Thymus (tissue), 11 donors: Measurements from ENCODE around the gene KRTAP5-4. TPM values are rescaled to one million over a fixed set of nuclear protein-coding genes. Genes with fewer than 3 reads are reported as not detected.
A peak's percentile ranks its signal among the peaks of the same experiment; 100 is the strongest.
"Not testable (repeated sequence)": the region's sequence is repeated elsewhere in the genome, so short reads cannot be mapped to it uniquely, and the experiment has no call there.

Experiments
- DNase-seq, 9 donors: peaks; one replicate each; pipeline ENCODE4 v3.0.0-alpha.2; 2013; ENCODE audit warnings: low spot score in 9 of 9, low read depth in 6 of 9, missing footprints in 1 of 9
- H3K27ac ChIP-seq, 2 donors: one replicate each; pipeline ENCODE4 v1.5.1; 2013; ENCODE audit warnings: control low read depth in 1 of 2, low read depth in 1 of 2, low read length in 1 of 2, mild to moderate bottlenecking in 1 of 2, moderate library complexity in 1 of 2
- H3K27me3 ChIP-seq, 2 donors: one replicate each; pipeline ENCODE4 v1.5.1; 2013; ENCODE audit warnings: low read length in 1 of 2; ENCODE audit not compliant: control insufficient read depth in 2 of 2, insufficient read depth in 1 of 2
- H3K36me3 ChIP-seq, 2 donors: one replicate each; pipeline ENCODE4 v1.5.1; 2013; ENCODE audit warnings: low read length in 1 of 2, mild to moderate bottlenecking in 1 of 2, moderate library complexity in 1 of 2; ENCODE audit not compliant: control insufficient read depth in 2 of 2, insufficient read depth in 2 of 2
- H3K4me1 ChIP-seq, 2 donors: one replicate each; pipeline ENCODE4 v1.5.1; 2013; ENCODE audit warnings: low read length in 2 of 2; ENCODE audit not compliant: control insufficient read depth in 2 of 2, insufficient read depth in 2 of 2
- H3K4me3 ChIP-seq, 2 donors: one replicate each; pipeline ENCODE4 v1.5.1; 2013; ENCODE audit warnings: low read length in 2 of 2, control low read depth in 1 of 2, mild to moderate bottlenecking in 1 of 2
- H3K9me3 ChIP-seq, 2 donors: one replicate each; pipeline ENCODE4 v1.5.1; 2013; ENCODE audit warnings: low read length in 1 of 2, mild to moderate bottlenecking in 1 of 2; ENCODE audit not compliant: control insufficient read depth in 2 of 2, insufficient read depth in 1 of 2
- WGBS: extraction: QIAGEN DNeasy Blood & Tissue Kit; methylation state at CpG from one replicate; pipeline ENCODE4 v1.1.7; 2013; 5-methylcytosine and 5-hydroxymethylcytosine counted together
- polyA plus RNA-seq: library from polyadenylated mRNA; stranded (reverse); fragments of 200-250 nt; gene quantifications from one replicate; pipeline ENCODE4 v1.2.3, GENCODE V29; 2013
- total RNA-seq: library from RNA; stranded (reverse); fragments of 120-200 nt; gene quantifications from one replicate; pipeline ENCODE4 v1.2.4, GENCODE V29; 2013
- donor health status: healthy.

Gene KRTAP5-4
- total and polyA plus RNA-seq, 2 donors: not detected

DNA sequence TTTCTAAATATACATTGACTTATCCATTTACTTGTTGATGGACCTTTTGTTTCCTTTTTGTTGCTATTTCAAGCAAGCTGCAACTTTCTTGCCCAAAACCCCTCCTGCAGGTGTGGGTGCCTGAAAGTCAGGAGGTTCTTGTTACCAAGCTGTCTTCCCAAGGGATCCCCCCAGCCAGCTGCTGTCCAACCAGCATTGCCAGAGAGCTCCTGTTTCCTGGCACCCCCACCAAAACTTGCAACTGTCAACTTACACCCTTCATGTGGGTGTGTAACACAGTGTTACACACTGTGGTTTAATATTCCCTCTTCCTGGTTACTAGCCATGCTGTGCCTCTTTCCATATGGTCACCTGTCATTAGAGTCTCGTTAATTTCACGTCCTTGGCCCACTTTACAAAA lies 35.2 kb downstream of the KRTAP5-4 start:
- Histone ChIP-seq H3K36me3 (no peaks in the 10 kb centered on the region), H3K4me3 (no peak overlapping the region), H3K27me3 (peaks cover 0 to 11% of the 10 kb centered on the region in 2 donors), H3K9me3 (peaks cover 0 to 2% of the 10 kb centered on the region in 2 donors), H3K4me1 (no peaks in the 10 kb centered on the region), H3K27ac (no peak overlapping the region)
- DNase-seq: no peak
- 81% methylated on average over 2 of the region's 2 CpGs for WGBS

DNA sequence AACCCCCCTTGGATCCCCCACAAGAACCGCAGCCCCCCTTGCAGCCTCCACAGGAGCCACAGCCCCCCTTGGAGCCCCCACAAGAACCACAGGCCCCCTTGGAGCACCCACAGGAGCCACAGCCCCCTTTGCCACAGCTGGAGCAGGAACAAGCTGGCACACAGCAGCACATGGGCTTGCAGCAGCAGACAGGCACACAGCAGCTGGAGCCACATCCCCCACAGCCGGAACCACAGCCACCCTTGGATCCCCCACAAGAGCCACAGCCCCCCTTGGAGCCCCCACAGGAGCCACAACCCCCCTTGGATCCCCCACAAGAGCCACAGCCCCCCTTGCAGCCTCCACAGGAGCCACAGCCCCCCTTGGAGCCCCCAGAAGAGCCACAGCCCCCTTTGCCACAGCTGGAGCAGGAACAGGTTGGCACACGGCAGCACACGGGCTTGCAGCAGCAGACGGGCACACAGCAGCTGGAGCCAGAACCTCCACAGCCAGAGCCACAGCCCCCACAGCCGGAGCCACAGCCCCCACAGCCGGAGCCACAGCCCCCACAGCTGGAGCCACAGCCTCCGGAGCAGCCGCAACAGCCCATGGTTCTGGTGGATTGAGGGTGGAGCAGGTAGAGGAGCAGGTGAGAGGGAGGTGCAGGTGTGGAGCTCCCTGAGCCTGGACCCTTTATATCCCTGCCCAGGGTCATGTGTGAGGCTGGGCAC lies 37.1 kb downstream of the KRTAP5-4 start, which contains the start of gene KRTAP5-1:
TSS of gene KRTAP5-1 (minus strand) at position 623 of the 710 bp plus-strand sequence. CDS start at position 589, 34 bp downstream.
- not testable (repeated sequence) for H3K4me1 ChIP-seq, H3K36me3 ChIP-seq, H3K27me3 ChIP-seq, H3K4me3 ChIP-seq, DNase-seq, H3K9me3 ChIP-seq, H3K27ac ChIP-seq
- WGBS: 13% methylated on average over 9 of the region's 9 CpGs

DNA sequence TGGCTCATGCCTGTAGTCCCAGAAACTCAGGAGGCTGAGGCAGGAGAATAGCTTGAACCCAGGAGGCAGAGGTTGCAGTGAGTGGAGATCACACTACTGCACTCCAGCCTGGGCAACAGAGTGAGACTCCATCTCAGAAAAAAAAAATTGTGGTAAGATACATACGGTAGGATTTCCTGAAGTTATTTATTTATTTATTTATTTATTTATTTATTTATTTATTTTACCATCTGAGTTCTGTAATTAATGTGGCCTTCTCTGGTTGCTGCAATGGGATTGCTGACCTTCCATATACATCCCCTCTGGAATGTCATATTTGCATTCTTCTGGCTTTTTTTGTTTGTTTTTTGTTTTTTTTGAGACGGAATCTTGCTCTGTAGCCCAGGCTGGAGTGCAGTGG lies 39.0 kb downstream of the KRTAP5-4 start:
- WGBS: 68% methylated on average over 2 of the region's 2 CpGs
- not testable (repeated sequence) for H3K27me3 ChIP-seq, H3K4me1 ChIP-seq, H3K27ac ChIP-seq, DNase-seq, H3K36me3 ChIP-seq, H3K4me3 ChIP-seq
- H3K9me3 ChIP-seq: peaks cover 2 to 13% of the 10 kb centered on the region in 2 donors

DNA sequence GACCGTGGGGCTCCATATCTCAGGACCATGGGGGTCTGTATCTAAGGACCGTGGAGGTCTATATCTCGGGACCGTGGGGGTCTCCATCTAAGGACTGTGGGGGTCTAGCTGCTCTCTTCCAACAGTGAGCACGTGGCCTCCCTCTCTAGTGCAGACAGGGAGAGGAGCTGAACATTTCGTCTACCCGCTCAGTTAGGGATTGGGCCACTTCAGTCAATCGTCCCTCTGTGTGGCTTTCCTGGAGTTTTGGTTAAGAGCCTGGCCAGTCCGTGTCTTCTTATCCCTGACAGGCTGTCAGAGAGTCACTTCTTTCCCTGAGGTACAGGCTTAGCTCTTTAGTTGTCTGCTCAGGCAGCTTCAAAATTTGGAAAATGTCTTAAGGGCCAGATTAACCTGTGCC lies 40.0 kb downstream of the KRTAP5-4 start:
- Histone ChIP-seq H3K4me1 (no peaks in the 10 kb centered on the region), H3K27me3 (peaks cover 0 to 7% of the 10 kb centered on the region in 2 donors), H3K36me3 (no peaks in the 10 kb centered on the region), H3K9me3 (peaks cover 2 to 13% of the 10 kb centered on the region in 2 donors), H3K27ac (no peak overlapping the region), H3K4me3 (no peak overlapping the region)
- 89% methylated on average over 9 of the region's 9 CpGs for WGBS
- DNase-seq: no peak

DNA sequence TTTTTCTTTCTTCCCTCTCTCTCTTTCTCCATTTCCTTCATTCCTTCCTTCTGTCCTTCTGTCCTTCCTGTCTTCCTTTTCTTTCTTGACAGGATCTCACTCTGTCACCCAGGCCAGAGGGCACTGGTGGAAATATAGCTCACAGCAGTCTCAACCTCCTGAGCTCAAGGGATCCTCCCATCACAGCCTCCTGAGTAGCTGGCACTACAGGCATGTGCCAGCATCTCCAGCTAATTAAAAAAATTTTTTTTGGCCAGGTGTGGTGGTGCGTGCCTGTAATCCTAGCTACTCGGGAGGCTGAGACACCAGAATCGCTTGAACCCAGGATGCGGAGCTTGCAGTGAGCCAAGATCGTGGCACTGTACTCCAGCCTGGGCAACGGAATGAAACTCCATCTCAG lies 45.1 kb downstream of the KRTAP5-4 start:
- WGBS: 81% methylated on average over 6 of the region's 6 CpGs

DNA sequence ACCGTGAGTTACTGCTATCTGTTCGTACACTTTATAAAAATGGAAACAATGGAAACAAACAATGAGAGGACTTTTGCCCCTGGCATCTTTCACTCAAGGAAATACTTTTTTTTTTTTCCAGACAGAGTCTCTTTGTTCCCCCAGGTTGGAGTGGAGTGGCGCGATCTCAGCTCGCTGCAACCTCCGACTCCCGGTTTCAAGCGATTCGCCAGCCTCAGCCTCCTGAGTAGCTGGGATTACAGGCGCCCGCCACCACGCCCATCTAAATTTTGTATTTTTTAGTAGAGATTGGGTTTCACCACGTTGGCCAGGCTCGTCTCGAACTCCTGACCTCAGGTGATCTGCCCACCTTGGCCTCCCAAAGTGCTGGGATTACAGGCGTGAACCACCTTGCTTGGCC lies 46.2 kb downstream of the KRTAP5-4 start:
- not testable (repeated sequence) for H3K36me3 ChIP-seq, H3K4me1 ChIP-seq, DNase-seq, H3K4me3 ChIP-seq, H3K27ac ChIP-seq
- WGBS: 86% methylated on average over 16 of the region's 16 CpGs
- Histone ChIP-seq H3K9me3 (peaks cover 0 to 15% of the 10 kb centered on the region in 2 donors), H3K27me3 (peaks cover 40 to 47% of the 10 kb centered on the region in 2 donors)

More for the DNA sequence above, 45.1 kb downstream of the KRTAP5-4 start:
- peaks cover 30 to 40% of the 10 kb centered on the region in 2 donors for H3K27me3 ChIP-seq
- H3K4me3 ChIP-seq: no peak overlapping the region
- peaks cover 0 to 7% of the 10 kb centered on the region in 2 donors for H3K4me1 ChIP-seq
- no peak overlapping the region for H3K27ac ChIP-seq
- no peak for DNase-seq
- peaks cover 0 to 18% of the 10 kb centered on the region in 2 donors for H3K9me3 ChIP-seq
- no peaks in the 10 kb centered on the region for H3K36me3 ChIP-seq

DNA sequence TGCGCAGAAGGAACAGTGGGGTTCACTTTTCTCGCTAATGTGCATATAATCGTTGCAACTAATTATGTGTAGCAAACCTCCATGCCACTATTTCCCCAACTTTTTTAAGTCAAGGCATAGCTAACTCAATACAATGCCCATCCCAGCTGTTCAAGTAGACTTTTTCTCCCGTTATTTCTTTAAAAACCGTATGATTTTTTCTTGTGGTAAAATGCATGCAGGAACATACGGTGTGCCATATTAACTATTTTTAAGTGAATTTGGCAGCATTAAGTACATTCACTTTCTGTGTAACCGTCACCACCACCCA lies 47.0 kb downstream of the KRTAP5-4 start:
- peaks cover 49 to 56% of the 10 kb centered on the region in 2 donors for H3K27me3 ChIP-seq
- no peak overlapping the region for H3K27ac ChIP-seq
- no peak overlapping the region for H3K4me3 ChIP-seq
- H3K4me1 ChIP-seq: peaks cover 7 to 13% of the 10 kb centered on the region in 2 donors
- H3K9me3 ChIP-seq: peaks cover 0 to 12% of the 10 kb centered on the region in 2 donors
- WGBS: 24% methylated on average over 7 of the region's 7 CpGs
- no peaks in the 10 kb centered on the region for H3K36me3 ChIP-seq
- DNase-seq: no peak

DNA sequence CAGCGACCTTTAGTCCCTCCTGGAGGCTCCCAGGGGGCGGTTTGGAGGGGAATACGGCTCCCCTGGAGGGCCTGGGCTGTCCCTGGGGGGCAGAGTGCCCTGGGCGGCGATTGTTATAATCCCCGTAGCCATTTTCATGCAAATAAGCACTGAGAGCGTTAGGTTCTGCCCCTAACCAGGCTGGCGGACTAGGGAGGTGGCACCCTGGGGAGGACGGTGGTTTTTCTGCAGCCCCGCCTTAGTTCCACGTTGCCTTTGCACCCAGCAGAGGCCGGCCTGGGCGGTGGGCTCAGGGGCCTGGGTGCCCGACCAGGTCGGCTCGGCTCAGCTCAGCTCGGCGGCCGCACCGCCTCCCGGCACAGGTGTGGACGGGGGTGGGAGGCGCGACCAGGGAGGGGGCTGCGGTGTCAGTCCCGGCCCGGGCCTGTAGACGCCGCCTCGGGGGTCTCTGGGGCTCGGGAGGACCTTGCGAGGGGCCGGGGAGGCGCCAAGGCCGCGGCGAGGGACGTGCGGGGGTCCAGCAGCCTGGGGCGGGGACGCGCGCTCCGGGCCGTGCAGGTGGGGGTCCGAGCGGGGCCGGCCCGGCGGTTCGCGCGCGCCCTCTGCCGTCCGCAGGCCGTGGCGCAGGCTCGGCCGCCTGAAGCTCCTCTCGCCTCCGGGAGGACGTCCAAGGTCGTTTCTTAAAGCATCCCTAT lies 47.6 kb downstream of the KRTAP5-4 start:
- WGBS: 2% methylated on average over 64 of the region's 64 CpGs
- peak overlapping the region in 1 of 2 donors; percentile 36 for H3K4me3 ChIP-seq

DNA sequence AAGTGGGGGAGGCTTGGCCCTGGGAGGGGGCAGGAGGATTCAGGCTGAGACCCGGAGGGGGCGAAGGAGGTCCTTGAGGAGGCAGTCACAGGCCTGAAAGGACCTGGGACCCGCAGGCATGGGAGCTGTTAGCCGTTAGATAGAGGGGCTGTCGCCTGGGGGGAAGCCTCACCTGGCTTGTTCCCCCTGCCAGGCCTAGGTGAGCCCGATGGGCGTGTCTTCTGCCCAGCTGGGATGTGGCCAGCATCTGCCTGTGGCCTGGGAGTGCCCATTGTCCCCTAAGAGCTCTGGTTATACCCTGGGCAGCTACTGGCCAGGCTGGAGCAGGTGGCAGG lies 48.1 kb downstream of the KRTAP5-4 start:
- Histone ChIP-seq H3K4me3 (no peak overlapping the region), H3K36me3 (no peaks in the 10 kb centered on the region), H3K4me1 (peaks cover 7 to 13% of the 10 kb centered on the region in 2 donors), H3K27ac (peak overlapping the region in 1 of 2 donors; percentile 31), H3K27me3 (peaks cover 53 to 66% of the 10 kb centered on the region in 2 donors), H3K9me3 (peaks cover 0 to 12% of the 10 kb centered on the region in 2 donors)
- peak in 1 of 9 donors; percentile 19 for DNase-seq
- 8% methylated on average over 7 of the region's 7 CpGs for WGBS

More for the DNA sequence above, 47.6 kb downstream of the KRTAP5-4 start:
- DNase-seq: peak in 2 of 9 donors; percentile 41 to 43
- Histone ChIP-seq H3K36me3 (no peaks in the 10 kb centered on the region), H3K27ac (no peak overlapping the region), H3K4me1 (peaks cover 7 to 13% of the 10 kb centered on the region in 2 donors), H3K9me3 (peaks cover 0 to 12% of the 10 kb centered on the region in 2 donors), H3K27me3 (peaks cover 52 to 61% of the 10 kb centered on the region in 2 donors)
